Daoy (cell line): ENCODE measurements around the gene SLC25A43. TPM values are rescaled to one million over a fixed set of nuclear protein-coding genes. Genes with fewer than 3 reads are reported as not detected.
"Not testable (repeated sequence)": the region's sequence is repeated elsewhere in the genome, so short reads cannot be mapped to it uniquely, and the experiment has no call there.

Experiments
- DNase-seq: peaks from one replicate; pipeline ENCODE4 v3.0.0-alpha.2; 2015; ENCODE audit warnings: low read depth
- total RNA-seq: library from RNA; depleted of rRNA; stranded (reverse); fragments of >200 nt; shearing (Covaris generic); gene quantifications from 2 replicates; pipeline ENCODE4 v1.2.3, GENCODE V29; 2014

Gene SLC25A43
- total RNA-seq, 1 experiment from 2014 or later = 6.7 TPM

DNA sequence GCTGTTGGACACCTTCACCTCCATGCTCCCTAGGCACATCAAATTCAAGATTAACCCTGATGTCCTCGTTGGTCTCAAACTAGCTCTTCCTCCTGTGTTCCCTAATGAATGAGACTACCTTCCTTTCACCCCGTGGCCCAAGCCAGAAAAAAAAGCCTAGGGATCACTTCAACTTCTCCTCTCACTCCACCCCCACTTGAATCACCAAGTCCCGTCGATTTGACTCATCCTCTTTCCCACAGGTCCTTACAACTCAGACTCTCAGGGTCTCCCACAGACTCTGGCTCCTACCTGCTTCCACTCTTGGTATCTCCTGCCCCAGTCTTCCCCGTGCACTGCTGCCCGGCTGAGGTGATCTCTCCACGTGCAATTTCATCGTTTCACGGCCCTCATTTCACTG lies 8.5 kb downstream of the SLC25A43 start:
- DNase-seq = peak; percentile 27

DNA sequence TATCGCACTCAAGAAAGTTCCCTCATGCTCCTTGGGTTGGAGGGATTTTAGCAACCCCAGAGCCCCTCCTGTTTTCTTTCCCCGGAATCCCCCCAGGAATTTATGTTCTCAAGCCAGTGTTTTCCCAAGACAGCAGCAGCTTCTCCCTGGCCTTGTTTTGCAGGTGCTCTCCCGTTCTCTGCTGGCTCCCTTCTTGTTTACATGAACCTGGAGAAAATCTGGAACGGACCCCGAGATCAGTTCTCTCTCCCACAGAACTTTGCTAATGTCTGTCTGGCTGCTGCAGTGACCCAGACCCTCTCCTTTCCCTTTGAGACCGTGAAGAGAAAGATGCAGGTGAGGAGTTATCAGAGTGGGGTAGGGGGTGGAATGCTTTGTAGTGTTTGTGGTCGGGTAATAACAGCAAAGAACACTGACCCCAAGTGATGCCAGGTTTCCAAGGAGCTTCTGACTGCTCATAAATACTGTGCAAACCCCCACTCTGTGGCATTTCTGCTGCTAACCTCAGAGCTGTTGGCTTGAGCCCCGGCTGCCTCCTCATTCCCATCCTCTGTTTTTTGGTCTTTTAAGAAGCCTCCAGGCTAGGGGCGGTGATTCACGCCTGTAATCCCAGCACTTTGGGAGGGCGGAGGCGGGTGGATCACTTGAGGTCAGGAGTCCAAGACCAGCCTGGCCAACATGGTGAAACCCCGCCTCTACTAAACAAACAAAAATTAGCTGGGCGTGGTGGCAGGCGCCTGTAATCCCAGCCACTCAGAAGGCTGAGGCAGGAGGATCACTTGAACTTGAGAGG lies 11.1 kb downstream of the SLC25A43 start:
- DNase-seq = peak; percentile 79

DNA sequence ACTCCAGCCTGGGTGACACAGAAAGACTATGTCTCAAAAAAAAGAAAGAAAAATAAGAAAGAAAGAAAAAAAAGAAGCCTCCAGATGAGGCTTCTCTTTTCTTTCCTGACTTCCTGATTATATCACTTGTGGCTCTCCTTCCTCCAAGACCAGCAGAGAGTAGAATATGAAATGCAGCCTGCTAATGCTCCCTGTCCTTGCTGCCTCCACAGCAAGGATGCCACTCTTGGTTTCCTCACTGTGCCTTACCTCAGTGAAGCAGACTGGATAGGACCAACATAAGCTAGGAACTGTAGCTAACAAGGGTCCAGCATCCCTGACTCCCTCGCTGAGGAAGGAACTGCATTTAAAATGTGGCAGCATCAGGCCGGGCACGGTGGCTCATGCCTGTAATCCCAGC lies 11.7 kb downstream of the SLC25A43 start:
- no peak for DNase-seq

DNA sequence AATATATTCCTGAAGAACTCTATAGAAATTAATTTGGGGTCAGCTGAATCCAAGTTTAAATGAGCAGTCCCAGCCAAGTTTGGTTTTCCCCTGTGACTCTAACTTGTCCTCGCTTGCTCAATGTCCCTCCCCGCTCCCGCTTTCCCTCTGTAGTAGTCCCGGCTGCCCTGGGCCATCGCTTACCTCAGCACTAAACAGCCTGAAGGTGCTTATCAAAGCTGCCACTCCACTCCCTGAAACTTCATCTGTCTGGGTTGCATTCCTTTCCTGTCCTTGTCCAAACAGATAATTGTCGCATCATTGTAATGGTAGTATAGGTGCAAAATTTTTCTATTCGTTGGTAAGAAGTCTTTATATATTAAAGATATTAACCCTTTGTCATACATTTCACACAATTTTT lies 12.8 kb downstream of the SLC25A43 start:
- DNase-seq = no peak

DNA sequence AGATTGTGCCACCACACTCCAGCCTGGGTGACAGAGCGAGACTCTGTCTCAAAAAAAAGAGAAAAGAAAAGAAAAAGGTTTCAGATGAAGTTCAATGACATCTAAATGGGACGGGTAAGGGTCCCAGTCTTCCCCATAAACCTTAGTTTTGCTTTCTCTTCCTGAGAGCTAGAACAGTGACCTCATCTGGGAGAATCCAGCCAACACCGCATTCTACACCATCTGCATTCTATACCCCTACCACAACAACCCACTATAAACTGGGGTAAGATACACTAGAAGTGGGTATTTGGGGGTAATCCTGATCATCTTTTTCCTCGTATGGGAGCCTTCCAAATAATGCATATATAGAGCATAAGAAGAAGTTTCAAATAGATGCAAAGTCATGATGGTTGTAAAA lies 18.2 kb downstream of the SLC25A43 start:
- DNase-seq = no peak

DNA sequence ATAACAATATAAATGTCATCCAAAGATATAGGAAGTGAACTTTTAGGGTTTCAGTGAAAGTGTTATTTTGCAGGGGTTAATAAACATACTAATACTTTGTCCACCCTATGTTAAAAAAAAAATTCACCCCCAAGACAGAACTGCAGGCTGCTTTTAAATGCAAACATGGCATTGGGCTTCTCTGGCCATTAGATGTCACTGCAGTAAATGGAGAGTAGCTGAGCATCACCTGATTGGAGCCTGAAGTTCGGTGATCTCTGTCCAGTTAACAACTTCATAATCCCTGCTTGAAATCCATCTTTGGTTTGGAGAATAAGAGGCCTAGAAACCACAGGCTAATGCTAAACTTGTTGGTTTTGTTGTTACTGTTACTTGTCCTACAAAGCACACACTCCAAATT lies 18.7 kb downstream of the SLC25A43 start:
- DNase-seq = no peak

DNA sequence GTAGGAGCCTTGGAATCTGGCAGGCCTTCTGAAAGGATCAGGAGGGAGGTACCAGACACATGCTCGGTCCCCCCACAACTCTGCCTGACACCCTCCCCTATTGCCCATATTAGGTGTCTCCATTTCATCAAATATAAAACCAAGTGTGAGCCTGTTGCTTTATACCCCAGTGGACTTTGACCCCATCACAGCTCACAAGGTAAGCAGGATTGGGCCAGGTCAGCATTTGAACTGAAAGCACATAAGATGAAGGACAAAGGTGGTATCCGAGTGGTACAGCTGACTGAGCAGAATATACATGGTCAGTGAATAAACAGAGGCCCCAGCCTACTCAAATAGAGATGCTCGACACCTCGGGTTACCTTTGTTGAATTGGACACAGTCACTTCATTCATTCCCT lies 20.0 kb downstream of the SLC25A43 start:
- DNase-seq = no peak

DNA sequence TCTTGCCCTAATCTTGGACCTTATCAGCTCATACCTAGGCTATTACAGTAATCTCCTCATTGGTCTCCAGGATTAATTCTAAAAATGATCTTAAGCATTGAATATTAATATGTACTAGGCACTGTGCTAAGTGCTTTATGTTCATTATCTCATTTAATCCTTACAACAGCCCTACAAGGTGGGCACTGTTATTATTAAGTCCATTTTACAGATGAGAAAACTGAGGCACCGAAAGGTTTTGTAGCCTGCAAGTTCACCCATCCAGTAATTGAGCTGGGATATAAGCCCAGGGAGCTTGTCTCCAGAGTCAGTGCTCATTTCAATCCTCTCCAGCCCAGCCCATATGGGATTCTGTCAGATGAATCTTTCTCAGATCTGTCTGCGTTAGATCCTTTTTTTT lies 20.8 kb downstream of the SLC25A43 start:
- DNase-seq = no peak

DNA sequence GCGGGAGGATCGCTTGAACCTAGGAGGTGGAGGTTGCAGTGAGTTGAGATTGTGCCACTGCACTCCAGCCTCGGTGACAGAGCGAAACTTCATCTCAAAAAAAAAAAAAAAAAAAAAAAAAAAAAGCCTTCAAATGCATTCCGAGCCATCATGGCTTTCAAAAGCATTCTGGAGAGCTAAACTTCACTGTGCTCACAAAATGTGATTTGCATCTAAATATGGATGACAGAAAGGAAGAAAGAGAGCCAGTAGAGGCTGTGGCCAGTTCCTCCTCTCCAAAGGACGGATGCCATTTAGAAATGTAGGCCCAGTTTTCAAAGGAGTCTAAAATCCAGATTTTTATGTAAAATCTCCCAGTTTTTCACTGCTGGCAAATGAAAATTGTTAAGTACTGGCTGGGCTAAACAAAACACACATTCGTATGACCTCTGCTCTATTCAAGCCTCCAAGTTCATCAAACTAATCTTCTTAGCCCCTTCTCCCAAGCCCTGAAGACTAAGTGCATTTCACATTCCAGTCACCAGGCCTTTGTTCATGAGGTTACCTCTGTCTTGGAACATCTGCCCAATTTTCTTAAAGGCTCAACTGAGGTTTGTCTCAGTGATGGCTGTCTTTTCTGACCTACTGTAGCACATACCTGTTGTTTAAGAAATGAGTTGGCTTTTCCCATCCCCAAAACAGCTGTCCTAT lies 22.0 kb downstream of the SLC25A43 start:
- DNase-seq = no peak

DNA sequence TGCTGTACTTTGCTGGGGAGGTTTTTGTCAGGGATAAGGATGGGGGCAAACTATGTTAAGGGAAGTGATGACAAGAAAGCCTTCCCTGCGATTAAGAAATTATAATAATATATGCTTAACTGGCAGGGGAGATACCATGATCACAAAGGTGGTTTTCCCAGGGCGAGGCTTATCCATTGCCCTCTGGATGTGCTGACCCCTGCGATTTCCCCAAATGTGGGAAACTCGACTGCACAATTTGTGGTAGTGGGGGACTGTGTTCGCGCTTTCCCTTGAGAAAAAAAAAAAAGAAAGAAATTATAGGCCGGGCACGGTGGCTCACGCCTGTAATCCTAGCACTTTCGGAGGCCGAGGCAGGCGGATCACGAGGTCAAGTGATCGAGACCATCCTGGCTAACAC lies 24.5 kb downstream of the SLC25A43 start:
- DNase-seq = no peak

DNA sequence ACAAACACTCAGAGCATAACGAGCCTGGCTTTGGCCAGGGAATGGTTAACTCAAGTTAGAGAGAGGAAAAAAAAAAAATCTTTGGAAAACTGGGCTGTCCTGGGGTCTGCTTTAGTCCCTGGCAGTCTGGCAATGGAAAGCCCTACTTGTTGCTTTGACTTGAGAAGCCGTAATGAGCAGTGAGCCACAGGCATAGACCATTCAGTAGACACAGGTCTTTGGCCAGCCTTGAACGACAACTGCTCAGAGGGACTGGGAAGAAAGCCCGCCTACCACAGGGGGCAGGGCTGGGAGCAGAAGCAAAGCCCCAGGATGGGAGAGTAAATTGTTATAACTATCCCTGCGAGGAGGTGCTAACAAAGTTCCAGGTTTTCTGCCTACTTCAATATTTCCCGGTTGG lies 25.9 kb downstream of the SLC25A43 start:
- DNase-seq = no peak

DNA sequence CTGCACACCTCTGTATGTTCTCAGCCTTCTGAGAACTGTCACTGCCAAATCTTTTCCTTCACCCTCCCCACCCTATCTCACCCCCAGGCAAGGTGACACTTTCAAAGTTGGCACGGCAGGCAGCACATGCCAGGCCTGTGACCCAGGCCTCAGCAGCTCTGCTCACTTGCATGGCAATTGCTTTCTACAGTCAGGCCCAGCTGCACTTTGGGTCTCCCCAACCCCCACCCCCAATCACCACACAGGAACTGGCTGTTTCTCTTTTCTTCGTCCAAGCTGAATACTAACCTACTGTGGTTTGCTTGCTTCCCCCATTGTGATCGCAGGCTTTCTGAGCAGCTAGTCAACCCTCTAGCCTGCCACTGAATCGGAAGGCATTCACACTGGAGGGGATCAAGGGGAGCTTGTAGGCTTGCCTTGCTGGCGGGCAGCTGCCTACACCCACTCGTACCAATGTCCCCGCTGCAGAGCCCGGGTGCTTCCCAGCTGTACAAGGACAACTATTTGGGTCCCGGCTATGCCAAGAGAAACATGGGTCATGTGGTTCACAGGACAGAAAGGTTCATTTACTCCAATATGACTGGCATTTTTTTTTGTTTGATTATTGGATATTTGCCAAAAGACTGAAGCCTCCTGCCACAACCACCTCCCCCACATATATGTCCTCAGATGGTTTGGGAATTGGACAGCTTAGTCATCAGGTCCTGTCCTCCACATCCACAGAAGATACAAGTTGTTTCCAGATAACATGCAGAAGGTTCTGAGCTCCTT lies 28.1 kb downstream of the SLC25A43 start:
- DNase-seq = no peak

DNA sequence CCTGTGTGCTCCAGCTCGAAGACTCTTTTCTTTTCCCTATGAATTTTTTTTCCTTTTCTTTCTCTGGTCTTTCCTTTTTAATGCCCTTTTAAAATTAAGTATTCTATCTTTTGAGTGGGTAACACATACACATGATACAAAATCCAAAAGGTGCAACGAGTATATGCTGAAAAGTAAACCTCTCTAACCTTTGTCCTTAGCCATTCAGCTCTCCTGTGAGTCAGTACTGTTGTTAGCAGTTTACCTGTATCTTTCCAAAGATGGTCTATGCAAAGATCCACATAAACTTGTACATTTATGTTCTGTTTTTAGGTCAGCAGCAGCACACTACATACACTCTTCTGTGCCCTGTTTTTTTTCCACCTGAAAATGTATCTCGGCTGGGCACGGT lies 28.7 kb downstream of the SLC25A43 start:
- no peak for DNase-seq

DNA sequence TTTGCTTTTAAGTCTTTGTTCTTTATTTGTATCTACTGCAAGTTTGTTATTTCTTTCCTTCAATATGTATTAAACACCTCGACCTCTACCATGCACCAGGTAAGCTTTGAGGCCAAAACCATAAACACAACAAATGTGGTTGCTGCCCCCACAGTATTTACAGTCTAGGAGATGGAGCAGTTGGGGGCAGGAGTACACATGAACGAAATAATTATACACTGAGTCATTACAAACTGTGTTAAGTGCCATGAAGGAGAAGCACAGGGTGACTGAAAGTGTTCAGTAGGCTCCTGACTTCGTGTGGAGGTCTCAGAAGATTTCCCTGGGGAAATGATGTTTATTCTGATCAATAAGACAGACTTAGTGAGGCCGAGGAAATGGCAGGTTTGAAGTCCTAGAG lies 30.3 kb downstream of the SLC25A43 start:
- DNase-seq = peak; percentile 13

DNA sequence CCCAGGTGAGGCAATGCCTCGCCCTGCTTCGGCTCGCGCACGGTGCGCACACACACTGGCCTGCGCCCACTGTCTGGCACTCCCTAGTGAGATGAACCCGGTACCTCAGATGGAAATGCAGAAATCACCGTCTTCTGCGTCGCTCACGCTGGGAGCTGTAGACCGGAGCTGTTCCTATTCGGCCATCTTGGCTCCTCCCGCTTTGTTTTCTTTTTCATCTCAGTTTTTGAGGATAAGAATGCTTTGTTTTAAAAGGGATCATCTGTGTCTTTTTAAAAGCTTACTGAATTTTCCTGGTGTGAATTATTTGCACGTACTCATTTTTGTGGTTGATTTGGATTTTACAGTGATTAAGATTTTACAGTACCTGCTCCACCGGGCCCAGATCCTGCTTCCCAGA lies 42.2 kb downstream of the SLC25A43 start:
- DNase-seq = not testable (repeated sequence)

DNA sequence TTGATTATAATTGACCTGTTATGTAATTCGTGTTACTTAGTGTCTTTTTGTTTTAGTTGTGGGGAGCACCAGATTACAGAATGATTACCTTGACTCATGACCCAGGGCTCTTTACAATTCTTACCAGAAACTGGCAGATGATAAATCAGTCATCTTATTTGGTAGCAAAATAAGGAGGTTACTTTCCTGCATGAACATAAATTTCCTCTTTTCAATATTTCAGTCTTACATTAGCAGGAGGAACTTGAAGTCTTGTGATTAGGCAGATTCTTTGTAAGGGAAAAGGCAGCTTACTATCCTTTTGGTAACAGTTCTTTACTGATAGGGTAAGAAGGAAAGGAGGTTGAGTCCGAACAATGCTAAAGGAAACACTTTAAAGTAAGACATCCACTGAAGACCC lies 43.1 kb downstream of the SLC25A43 start:
- DNase-seq = no peak

DNA sequence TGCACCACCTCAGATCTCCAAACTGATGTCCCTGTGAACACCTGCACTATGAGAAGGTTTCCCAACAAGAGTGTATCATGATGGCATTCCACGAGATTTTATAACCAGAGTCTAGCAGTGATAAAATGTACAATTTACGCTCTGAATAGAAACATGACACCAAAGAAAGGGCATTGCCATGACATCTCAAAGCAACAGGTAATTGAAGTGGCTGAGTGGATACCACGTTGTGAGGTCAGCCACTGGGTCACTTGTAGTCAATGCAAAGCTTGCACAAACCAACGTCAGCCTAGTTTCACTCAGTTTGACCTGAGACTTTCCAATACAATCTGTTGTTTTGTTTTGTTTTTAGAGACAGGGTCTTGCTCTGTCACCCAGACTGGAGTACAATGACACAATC lies 54.1 kb downstream of the SLC25A43 start:
- DNase-seq = no peak

DNA sequence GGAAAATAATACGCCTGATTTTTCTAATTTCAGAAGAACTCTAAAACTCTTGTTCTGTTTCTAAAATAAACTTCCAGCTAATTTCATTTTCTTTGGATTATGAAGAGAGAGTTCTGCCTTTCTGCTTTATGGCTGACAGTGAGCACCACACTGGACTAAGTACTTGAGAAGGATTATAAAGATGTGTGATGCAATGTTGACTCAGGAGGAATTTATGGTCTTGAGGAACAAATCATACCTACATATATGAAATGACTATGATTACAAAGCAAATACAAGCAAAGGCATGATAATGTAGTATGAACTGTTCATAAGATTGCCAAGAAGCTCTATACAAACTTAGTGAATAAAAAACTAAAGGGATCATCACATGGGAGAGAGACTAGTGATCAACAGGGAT lies 56.1 kb downstream of the SLC25A43 start:
- no peak for DNase-seq

DNA sequence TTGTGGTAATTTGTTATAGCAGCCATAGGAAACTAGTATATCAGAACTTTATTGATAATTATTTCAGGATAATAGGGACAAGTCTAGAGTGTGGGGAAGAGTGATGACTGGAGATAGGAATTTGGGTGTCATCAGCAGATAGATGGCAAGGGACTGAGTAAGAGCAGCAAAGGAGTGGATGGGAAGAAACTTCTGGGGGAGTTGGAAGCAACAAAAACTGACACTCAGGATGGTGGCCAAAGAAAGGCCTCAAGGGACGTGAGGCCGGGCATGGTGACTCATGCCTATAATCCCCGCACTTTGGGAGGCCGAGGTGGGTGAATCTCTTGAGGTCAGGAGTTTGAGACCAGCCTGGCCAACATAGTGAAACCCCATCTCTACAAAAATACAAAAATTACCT lies 60.0 kb downstream of the SLC25A43 start:
- no peak for DNase-seq

DNA sequence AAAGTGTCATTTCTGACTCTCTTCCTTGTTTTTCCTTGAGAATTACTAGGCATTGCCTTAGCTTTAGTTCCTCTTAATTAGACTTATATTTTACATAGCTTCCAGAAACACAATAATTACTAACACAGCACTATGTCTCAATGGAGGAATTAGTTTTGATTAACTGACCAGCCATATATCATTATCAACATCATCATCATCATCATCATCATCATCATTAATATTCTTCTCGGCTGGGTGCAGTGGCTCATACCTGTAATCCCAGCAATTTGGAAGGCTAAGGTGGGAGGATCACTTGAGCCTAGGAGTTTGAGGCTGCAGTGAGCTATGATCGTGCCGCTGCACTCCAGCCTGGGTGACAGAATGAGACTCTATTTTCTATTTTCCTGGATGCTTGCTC lies 66.4 kb downstream of the SLC25A43 start:
- DNase-seq = no peak

DNA sequence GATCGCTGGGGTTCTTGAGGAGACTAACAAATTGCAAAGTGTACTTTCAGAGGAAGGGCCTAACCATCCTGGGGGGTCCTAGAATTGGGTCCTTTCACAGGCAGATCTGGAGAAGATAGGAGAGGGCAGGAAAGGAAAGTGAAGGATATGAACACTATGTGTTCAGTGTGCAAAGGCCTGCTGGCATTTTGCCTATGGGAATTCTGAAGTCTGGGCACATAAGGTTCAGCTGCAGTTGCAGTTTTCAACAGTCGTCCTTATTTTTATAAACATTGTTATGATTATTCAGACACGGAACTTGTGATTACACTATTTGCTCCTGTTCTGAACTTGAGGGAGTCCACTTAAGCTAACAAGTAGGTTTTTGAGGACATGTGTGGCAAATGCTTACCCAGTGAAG lies 67.8 kb downstream of the SLC25A43 start:
- no peak for DNase-seq

DNA sequence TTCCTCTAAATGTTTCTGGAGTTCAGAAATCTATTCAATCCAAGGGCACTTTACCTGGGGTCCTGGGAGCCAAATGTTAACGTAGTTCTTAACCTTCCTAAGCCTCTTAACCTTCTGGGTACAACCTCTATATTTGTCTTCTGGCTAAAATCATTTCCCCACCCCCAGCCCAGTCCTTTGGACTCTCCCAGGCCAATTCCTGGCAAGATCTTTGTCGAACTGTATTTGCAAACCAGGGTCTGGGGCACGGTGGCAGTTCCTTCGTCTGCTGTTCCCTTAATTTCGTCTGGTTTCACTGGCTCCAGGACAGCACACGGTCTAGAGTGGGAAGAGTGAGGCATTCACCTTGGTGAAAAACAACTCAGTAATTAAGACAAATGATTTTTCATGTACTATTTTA lies 68.3 kb downstream of the SLC25A43 start:
- no peak for DNase-seq
